Endodermal cell (in vitro differentiated cells): ENCODE data around the gene LCP2. TPM values are rescaled to one million over a fixed set of nuclear protein-coding genes. Genes with fewer than 3 reads are reported as not detected.
A peak's percentile ranks its signal among the peaks of the same experiment; 100 is the strongest.

Experiments
- DNase-seq: peaks from one replicate; pipeline ENCODE4 v3.0.0-alpha.2; 2017
- H3K27ac ChIP-seq: 2 replicates; pipeline ENCODE4 v1.5.1; 2013; ENCODE audit warnings: mild to moderate bottlenecking, low read depth, low read length, moderate library complexity
- H3K27me3 ChIP-seq: 2 replicates; pipeline ENCODE4 v1.6.1; 2013; ENCODE audit warnings: mild to moderate bottlenecking, low read length, moderate library complexity; ENCODE audit not compliant: insufficient read depth, control insufficient read depth, poor library complexity, severe bottlenecking
- H3K36me3 ChIP-seq: 2 replicates; pipeline ENCODE4 v1.7.0; 2013; ENCODE audit warnings: mild to moderate bottlenecking, low read length, moderate library complexity; ENCODE audit not compliant: control insufficient read depth, insufficient read depth
- H3K4me1 ChIP-seq: one replicate; pipeline ENCODE4 v1.7.0; 2013; ENCODE audit warnings: low read length; ENCODE audit not compliant: control insufficient read depth, insufficient read depth
- H3K4me3 ChIP-seq: 2 replicates; pipeline ENCODE4 v1.5.1; 2013; ENCODE audit warnings: mild to moderate bottlenecking, low read length, moderate library complexity
- H3K9ac ChIP-seq: 2 replicates; pipeline ENCODE4 v1.6.1; 2013; ENCODE audit warnings: mild to moderate bottlenecking, low read length, moderate library complexity; ENCODE audit not compliant: poor library complexity, severe bottlenecking; ENCODE audit errors: extremely low read depth
- H3K9me3 ChIP-seq: 2 replicates; pipeline ENCODE4 v1.6.1; 2013; ENCODE audit warnings: mild to moderate bottlenecking, low read length, moderate library complexity; ENCODE audit not compliant: control insufficient read depth
- H3K27ac Mint-ChIP-seq: 2 replicates; pipeline ENCODE4 v1.8.0; 2020; ENCODE audit warnings: mixed read lengths
- H3K27me3 Mint-ChIP-seq: 2 replicates; pipeline ENCODE4 v1.8.0; 2021; ENCODE audit warnings: mild to moderate bottlenecking, mixed read lengths; ENCODE audit not compliant: insufficient read depth
- H3K36me3 Mint-ChIP-seq: 2 replicates; pipeline ENCODE4 v1.8.0; 2020; ENCODE audit warnings: low read depth, mixed read lengths
- H3K4me1 Mint-ChIP-seq: 2 replicates; pipeline ENCODE4 v1.8.0; 2020; ENCODE audit warnings: mixed read lengths
- H3K4me3 Mint-ChIP-seq: 2 replicates; pipeline ENCODE4 v1.8.0; 2020; ENCODE audit warnings: mild to moderate bottlenecking, moderate library complexity, mixed read lengths
- H3K9me3 Mint-ChIP-seq: 2 replicates; pipeline ENCODE4 v1.8.0; 2020; ENCODE audit warnings: mild to moderate bottlenecking, mixed read lengths
- WGBS, 2 experiments: methylation state at CpG; one replicate each; pipeline versions ENCODE4 v1.1.5 to v1.1.7; 2013; ENCODE audit warnings: missing lambda C conversion rate in 2 of 2, mixed read lengths in 1 of 2; ENCODE audit not compliant: insufficient coverage in 1 of 2, insufficient read length in 1 of 2; 5-methylcytosine and 5-hydroxymethylcytosine counted together
- total RNA-seq, 2 donors: library from RNA; stranded (reverse); fragmentation: NEBNext Ultra II Directional in 1 of 2; extraction: Animal tissue kit (Norgen Biotek cat#: 25700) in 1 of 2; gene quantifications; 2 replicates in 1 of 2; 3 replicates in 1 of 2; pipeline ENCODE4 v1.2.1, GENCODE V29; 2021
- TF ChIP-seq, protein P1 (sequence below): fragments of 200-600 bp; sonication (generic); conservative IDR thresholded peaks from 2 replicates; pipeline ENCODE4 v1.5.0; 2021; ENCODE audit warnings: antibody characterized with exemption, mild to moderate bottlenecking

Gene LCP2
- total RNA-seq, 2 donors from 2014 or later: 0.11 TPM; not detected in 1

DNA sequence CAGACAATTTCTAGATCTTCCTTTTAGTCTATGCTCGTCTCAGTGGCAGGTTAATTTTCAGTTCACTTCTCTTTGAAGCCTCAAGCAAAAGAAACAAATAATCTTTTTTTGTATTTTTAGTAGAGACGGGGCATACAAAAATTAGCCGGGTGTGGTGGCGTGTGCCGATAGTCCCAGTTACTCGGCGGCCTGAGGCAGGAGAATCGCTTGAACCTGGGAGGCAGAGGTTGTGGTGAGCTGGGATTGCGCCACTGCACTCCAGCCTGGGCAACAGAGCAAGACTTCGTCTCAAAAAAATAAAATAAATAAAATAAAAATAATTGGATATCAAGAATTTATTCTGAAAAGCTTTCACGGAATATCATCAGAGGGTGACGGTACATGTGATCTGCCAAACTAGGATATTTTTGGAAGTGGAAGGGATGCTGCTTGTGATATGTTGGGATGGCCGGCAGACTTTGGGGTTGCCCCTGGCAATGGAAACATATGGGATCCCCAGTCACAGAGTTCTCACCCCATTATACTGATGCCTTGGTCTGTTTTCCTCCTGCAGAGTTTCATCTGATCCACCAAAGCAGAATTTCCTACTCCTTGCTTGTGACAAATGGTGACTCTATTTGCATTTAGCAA lies 7.6 kb upstream of the LCP2 start:
- H3K4me3 Mint-ChIP-seq: no peak overlapping the region
- 95 to 98% methylated on average over 6 to 12 of the region's 13 CpGs for WGBS, 2 experiments
- DNase-seq: no peak
- no peaks in the 10 kb centered on the region for H3K36me3 ChIP-seq
- peaks cover 3% of the 10 kb centered on the region for H3K4me1 ChIP-seq
- no peak overlapping the region for H3K9ac ChIP-seq
- peaks cover 15% of the 10 kb centered on the region for H3K4me1 Mint-ChIP-seq
- no peaks in the 10 kb centered on the region for H3K9me3 Mint-ChIP-seq
- H3K27ac Mint-ChIP-seq: no peak overlapping the region
- no peak overlapping the region for H3K27ac ChIP-seq
- no peaks in the 10 kb centered on the region for H3K27me3 ChIP-seq
- TF ChIP-seq, protein P1, sequence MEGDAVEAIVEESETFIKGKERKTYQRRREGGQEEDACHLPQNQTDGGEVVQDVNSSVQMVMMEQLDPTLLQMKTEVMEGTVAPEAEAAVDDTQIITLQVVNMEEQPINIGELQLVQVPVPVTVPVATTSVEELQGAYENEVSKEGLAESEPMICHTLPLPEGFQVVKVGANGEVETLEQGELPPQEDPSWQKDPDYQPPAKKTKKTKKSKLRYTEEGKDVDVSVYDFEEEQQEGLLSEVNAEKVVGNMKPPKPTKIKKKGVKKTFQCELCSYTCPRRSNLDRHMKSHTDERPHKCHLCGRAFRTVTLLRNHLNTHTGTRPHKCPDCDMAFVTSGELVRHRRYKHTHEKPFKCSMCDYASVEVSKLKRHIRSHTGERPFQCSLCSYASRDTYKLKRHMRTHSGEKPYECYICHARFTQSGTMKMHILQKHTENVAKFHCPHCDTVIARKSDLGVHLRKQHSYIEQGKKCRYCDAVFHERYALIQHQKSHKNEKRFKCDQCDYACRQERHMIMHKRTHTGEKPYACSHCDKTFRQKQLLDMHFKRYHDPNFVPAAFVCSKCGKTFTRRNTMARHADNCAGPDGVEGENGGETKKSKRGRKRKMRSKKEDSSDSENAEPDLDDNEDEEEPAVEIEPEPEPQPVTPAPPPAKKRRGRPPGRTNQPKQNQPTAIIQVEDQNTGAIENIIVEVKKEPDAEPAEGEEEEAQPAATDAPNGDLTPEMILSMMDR: no peak
- no peak overlapping the region for H3K4me3 ChIP-seq
- H3K27me3 Mint-ChIP-seq: peaks cover 7% of the 10 kb centered on the region
- H3K9me3 ChIP-seq: no peaks in the 10 kb centered on the region
- H3K36me3 Mint-ChIP-seq: no peaks in the 10 kb centered on the region

DNA sequence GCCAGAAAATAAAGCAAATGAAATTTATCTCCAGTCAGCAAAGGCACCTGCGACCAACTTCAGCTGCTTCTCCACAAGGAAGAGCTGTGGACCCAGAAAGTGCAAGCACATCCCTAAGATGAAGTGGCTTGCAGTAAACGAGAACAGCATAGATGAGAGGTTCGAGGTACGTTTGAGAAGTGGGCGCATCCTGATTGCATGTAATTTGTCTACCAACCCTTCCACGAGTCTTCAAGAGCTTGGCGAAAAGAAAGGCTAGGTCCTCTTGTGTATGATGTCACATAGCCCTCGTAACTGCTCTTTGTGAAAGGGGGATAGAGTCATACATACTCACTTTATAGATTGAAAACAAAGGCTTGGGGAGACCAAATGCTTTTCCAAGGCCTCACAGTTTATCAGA lies 6.0 kb upstream of the LCP2 start:
- Mint-ChIP-seq H3K27ac (no peak overlapping the region), H3K27me3 (peaks cover 9% of the 10 kb centered on the region), H3K4me3 (no peak overlapping the region), H3K4me1 (peaks cover 15% of the 10 kb centered on the region), H3K9me3 (no peaks in the 10 kb centered on the region), H3K36me3 (no peaks in the 10 kb centered on the region)
- H3K4me3 ChIP-seq: no peak overlapping the region
- 93 to 95% methylated on average over 6 to 8 of the region's 8 CpGs for WGBS, 2 experiments
- TF ChIP-seq, protein P1: no peak
- no peak overlapping the region for H3K9ac ChIP-seq
- H3K27ac ChIP-seq: no peak overlapping the region
- H3K36me3 ChIP-seq: no peaks in the 10 kb centered on the region
- peaks cover 3% of the 10 kb centered on the region for H3K4me1 ChIP-seq
- no peaks in the 10 kb centered on the region for H3K27me3 ChIP-seq
- H3K9me3 ChIP-seq: no peaks in the 10 kb centered on the region
- no peak for DNase-seq

DNA sequence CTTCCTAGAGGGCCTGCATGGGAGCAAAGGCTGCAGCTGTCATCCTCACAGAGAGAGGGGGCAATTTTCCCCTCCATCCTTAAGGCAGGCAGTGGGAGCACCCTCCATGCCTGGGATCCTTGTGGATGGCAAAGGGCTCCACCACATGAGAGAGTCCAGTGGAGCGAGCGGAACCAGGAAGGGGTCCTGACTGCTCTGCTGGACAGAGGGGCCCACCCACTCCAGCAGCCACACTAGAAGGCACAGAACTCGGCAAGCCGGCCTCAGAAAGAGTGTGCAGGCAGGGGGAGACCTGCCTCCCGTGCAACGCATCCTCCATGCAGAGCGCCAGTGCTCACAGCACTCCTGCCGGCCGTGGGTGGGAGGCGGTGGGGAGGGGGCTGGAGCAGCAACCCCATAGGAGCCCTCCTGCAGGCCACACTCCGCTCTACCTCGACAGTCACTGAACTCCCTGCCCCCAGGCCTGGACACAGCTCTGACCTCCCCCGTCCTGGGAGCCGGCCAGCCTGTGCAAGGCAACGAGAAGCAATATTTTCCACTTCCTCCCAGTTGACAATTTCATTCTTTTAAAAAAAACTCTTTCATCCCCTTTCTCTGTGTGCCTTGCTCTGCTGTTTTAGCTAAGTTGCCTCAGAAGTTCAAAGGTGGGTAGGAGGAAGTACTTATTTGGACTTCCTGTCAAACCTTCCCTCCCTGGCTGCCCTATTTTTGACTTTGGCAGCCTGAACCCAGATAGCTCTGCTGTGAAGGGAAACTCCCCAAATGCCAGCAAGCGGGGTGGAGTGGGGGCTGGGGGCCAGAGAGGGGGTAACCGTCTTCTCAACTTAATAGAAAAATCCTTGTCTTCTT lies 5.3 kb upstream of the LCP2 start:
- peaks cover 9% of the 10 kb centered on the region for H3K27me3 Mint-ChIP-seq
- TF ChIP-seq, protein P1: peak; percentile 43
- 82 to 88% methylated on average over 9 to 17 of the region's 17 CpGs for WGBS, 2 experiments
- no peaks in the 10 kb centered on the region for H3K9me3 Mint-ChIP-seq
- no peak overlapping the region for H3K27ac Mint-ChIP-seq
- no peaks in the 10 kb centered on the region for H3K36me3 Mint-ChIP-seq
- Histone ChIP-seq H3K27me3 (peaks cover 2% of the 10 kb centered on the region), H3K36me3 (no peaks in the 10 kb centered on the region), H3K4me3 (no peak overlapping the region), H3K9me3 (no peaks in the 10 kb centered on the region), H3K27ac (no peak overlapping the region), H3K9ac (no peak overlapping the region), H3K4me1 (peaks cover 3% of the 10 kb centered on the region)
- no peak overlapping the region for H3K4me3 Mint-ChIP-seq
- peaks cover 15% of the 10 kb centered on the region for H3K4me1 Mint-ChIP-seq
- DNase-seq: no peak
